Endothelial cell of umbilical vein (primary cell): ENCODE data around the gene ARHGAP22. TPM values are rescaled to one million over a fixed set of nuclear protein-coding genes. Genes with fewer than 3 reads are reported as not detected.

Experiments used
- BruUV-seq: library from RNA; stranded (reverse); fragments of 400-500 nt; replicated peaks from 2 replicates; lab custom pipeline; 2021; lab: Mats Ljungman, UMichigan
- CTCF ChIA-PET: fragments of 300-600, 350-600 bp; sonication (Branson Sonifier 250); formaldehyde crosslinking; loops from one replicate; lab custom pipeline; 2021; ENCODE audit warnings: antibody characterized with exemption, inconsistent platforms; lab: Charles Lee
- POLR2A ChIA-PET: fragments of 300-600, 350-600 bp; sonication (Branson Sonifier 250); formaldehyde crosslinking; loops from one replicate; lab custom pipeline; 2021; ENCODE audit warnings: antibody characterized with exemption, inconsistent platforms; lab: Charles Lee
- DNase-seq: peaks from one replicate; pipeline ENCODE4 v3.0.0-alpha.2; 2011; ENCODE audit warnings: low read depth, low spot score
- FAIRE-seq: peaks from 2 replicates; lab custom pipeline; 2011; peaks lifted over from hg19 to GRCh38; lab: Jason Lieb, UNC
- H2AFZ ChIP-seq: 2 replicates; pipeline ENCODE4 v1.6.0; 2012; ENCODE audit warnings: low read depth, low read length, control low read depth, inconsistent platforms
- H3K27ac ChIP-seq: 2 replicates; pipeline ENCODE4 v1.5.1; 2011; ENCODE audit warnings: low read depth, mild to moderate bottlenecking, control low read depth, low read length, moderate library complexity; ENCODE audit not compliant: insufficient read depth
- H3K27me3 ChIP-seq, 2 experiments: 2 replicates each; pipeline versions ENCODE4 v1.6.0 to v1.6.1; 2011; ENCODE audit warnings: low read length in 2 of 2, mixed read lengths in 1 of 2; ENCODE audit not compliant: control insufficient read depth in 2 of 2, insufficient read depth in 2 of 2
- H3K36me3 ChIP-seq, 2 experiments: 2 replicates in 1 of 2; 3 replicates in 1 of 2; pipeline ENCODE4 v1.5.1; 2011; ENCODE audit warnings: low read length in 2 of 2, mild to moderate bottlenecking in 1 of 2, moderate library complexity in 1 of 2; ENCODE audit not compliant: control insufficient read depth in 2 of 2, insufficient read depth in 2 of 2; ENCODE audit errors: extremely low read depth in 1 of 2
- H3K4me1 ChIP-seq: 3 replicates; pipeline ENCODE4 v1.5.1; 2011; ENCODE audit warnings: mild to moderate bottlenecking, low read length; ENCODE audit not compliant: control insufficient read depth, insufficient read depth; ENCODE audit errors: extremely low read depth
- H3K4me2 ChIP-seq: 2 replicates; pipeline ENCODE4 v1.6.1; 2011; ENCODE audit warnings: low read length, control low read depth, mixed read lengths; ENCODE audit not compliant: insufficient read depth
- H3K4me3 ChIP-seq, 3 experiments: fragments of 200-600 bp in 1 of 3; sonication (generic), shearing (Covaris generic) in 1 of 3; replicated peaks in 1 of 3; 2 replicates each; pipeline ENCODE4 v1.5.1; 2011 to 2016; ENCODE audit warnings: control low read depth in 3 of 3, low read length in 3 of 3, mild to moderate bottlenecking in 2 of 3, inconsistent platforms in 1 of 3, low read depth in 1 of 3, moderate library complexity in 1 of 3; ENCODE audit not compliant: insufficient read depth in 1 of 3
- H3K79me2 ChIP-seq: 2 replicates; pipeline ENCODE4 v1.6.0; 2012; ENCODE audit warnings: low read length, inconsistent platforms; ENCODE audit not compliant: control insufficient read depth, insufficient read depth
- H3K9ac ChIP-seq: replicated peaks from 2 replicates; pipeline ENCODE3; 2011; ENCODE audit warnings: low read length, control low read depth; ENCODE audit not compliant: insufficient read depth; ENCODE audit errors: extremely low read depth
- H3K9me1 ChIP-seq: replicated peaks from 3 replicates; pipeline ENCODE4 v1.6.0; 2011; ENCODE audit warnings: mild to moderate bottlenecking, low read length; ENCODE audit not compliant: control insufficient read depth, insufficient read depth; ENCODE audit errors: extremely low read depth
- H3K9me3 ChIP-seq: replicated peaks from 2 replicates; pipeline ENCODE4 v1.5.1; 2012; ENCODE audit warnings: low read length, inconsistent platforms; ENCODE audit not compliant: control insufficient read depth, insufficient read depth
- H4K20me1 ChIP-seq: replicated peaks from 2 replicates; pipeline ENCODE3; 2011; ENCODE audit warnings: mild to moderate bottlenecking, low read length; ENCODE audit not compliant: control insufficient read depth, insufficient read depth; ENCODE audit errors: extremely low read depth
- CTCF ChIP-seq, 2 donors: IDR thresholded peaks; 1 replicate in 1 of 2; 2 replicates in 1 of 2; pipeline ENCODE4 v1.5.1; 2011; ENCODE audit warnings: low read length in 2 of 2, mild to moderate bottlenecking in 2 of 2, moderate library complexity in 2 of 2, control low read depth in 1 of 2, inconsistent platforms in 1 of 2, low read depth in 1 of 2; ENCODE audit not compliant: insufficient read depth in 1 of 2; ENCODE audit errors: extremely low read depth in 1 of 2
- EZH2 ChIP-seq: IDR thresholded peaks from 2 replicates; pipeline ENCODE4 v1.6.1; 2012; ENCODE audit warnings: borderline replicate concordance, low read depth, mild to moderate bottlenecking, moderate library complexity, low read length, inconsistent platforms; ENCODE audit not compliant: severe bottlenecking
- MAX ChIP-seq: IDR thresholded peaks from 2 replicates; pipeline ENCODE4 v1.6.1; 2011; ENCODE audit not compliant: insufficient read depth, insufficient read length
- MYC ChIP-seq: IDR thresholded peaks from one replicate; pipeline ENCODE4 v1.6.1; 2011; ENCODE audit warnings: mild to moderate bottlenecking, low read depth, low read length
- POLR2A ChIP-seq: IDR thresholded peaks from 2 replicates; pipeline ENCODE4 v1.6.1; 2012; ENCODE audit warnings: low read depth, mild to moderate bottlenecking, control low read depth, low read length
- dilution Hi-C: fragments of 300-500 bp; cut with MboI; formaldehyde crosslinking; loops from one replicate; pipeline ENCODE4 v1.15.0; 2019; ENCODE audit warnings: low sequenced_read_pairs; ENCODE audit not compliant: extremely low pct_ligation_motif_present
- intact Hi-C: fragments of 100-400 bp; cut with micrococcal nuclease; formaldehyde crosslinking; loops from one replicate; pipeline ENCODE4 v1.10.0; 2022
- polyA plus RNA-seq, 4 experiments: library from polyadenylated mRNA; depleted of rRNA in 3 of 4; stranded (reverse) in 3 of 4; unstranded in 1 of 4; fragments of >200 nt; gene quantifications; 2 replicates each; pipeline versions ENCODE4 v1.2.1 to v1.2.3, GENCODE V29; 2011 to 2012; ENCODE audit warnings: missing spikeins in 1 of 4
- total RNA-seq: library from RNA; stranded (reverse); gene quantifications from 2 replicates; pipeline ENCODE4 v1.2.3, GENCODE V29; 2021

The ARHGAP22 gene
- total and polyA plus RNA-seq, 2 donors (not counting 3 experiments of a cell fraction or from before 2014, with no cell fraction given), result 8.6 to 50.3 TPM

- Histone ChIP-seq H4K20me1 (no peaks in the 10 kb centered on the region), H3K9me3 (no peaks in the 10 kb centered on the region), H3K4me2 (no peak overlapping the region), H3K27me3 (no peaks in the 10 kb centered on the region), H3K4me1 (no peaks in the 10 kb centered on the region), H3K79me2 (no peaks in the 10 kb centered on the region), H3K27ac (no peak overlapping the region), H3K9ac (no peak overlapping the region), H3K36me3 (no peaks in the 10 kb centered on the region), H2AFZ (no peak overlapping the region), H3K9me1 (no peaks in the 10 kb centered on the region), H3K4me3 (no peak overlapping the region)
- TF ChIP-seq POLR2A (no peak), MAX (no peak), CTCF (IDR thresholded peaks at IDR 0.05; ENCODE audit: extremely low read depth in 1 of 2, insufficient read depth in 1 of 2, low read depth in 1 of 2, low read length in 2 of 2) (no peak), MYC (no peak)
- FAIRE-seq (no peak), DNase-seq (no peak)
- intact Hi-C loops, result no loop called here
- ChIA-PET CTCF (interaction anchor here (1.0 kb wide), 1 partner anchor 25 kb away, joined by 3 read pairs; no protein-coding TSS in a partner anchor), POLR2A (no interaction called here)
- no TSS peak for BruUV-seq
- dilution Hi-C loops, result no loop called here
These were observed 27.3 kb upstream of the ARHGAP22 start for GRCh38 chr10:48632166-48632565.

- no peak overlapping the region for H3K4me3 ChIP-seq
- H3K79me2 ChIP-seq, result no peaks in the 10 kb centered on the region
- dilution Hi-C loops (no loop called here), intact Hi-C loops (no loop called here)
- POLR2A ChIA-PET, result no interaction called here
- no peaks in the 10 kb centered on the region for H3K27me3 ChIP-seq
- no peak for FAIRE-seq
- H3K9me1 ChIP-seq, result no peaks in the 10 kb centered on the region
- H3K9me3 ChIP-seq, result no peaks in the 10 kb centered on the region
- H3K4me2 ChIP-seq, result no peak overlapping the region
- TF ChIP-seq EZH2, result no peak
- DNase-seq, result no peak
- H3K27ac ChIP-seq, result no peak overlapping the region
- no peaks in the 10 kb centered on the region for H3K36me3 ChIP-seq
- no TSS peak for BruUV-seq
- H2AFZ ChIP-seq, result no peak overlapping the region
- H4K20me1 ChIP-seq, result no peaks in the 10 kb centered on the region
- CTCF ChIA-PET, result no interaction called here
- H3K4me1 ChIP-seq, result peaks cover 28% of the 10 kb centered on the region
- H3K9ac ChIP-seq, result no peak overlapping the region
These were observed 23.2 kb upstream of the ARHGAP22 start for GRCh38 chr10:48627984-48628609.
